ENCODE measurements around the gene TTC19.
"Not testable (repeated sequence)": the region's sequence is repeated elsewhere in the genome, so short reads cannot be mapped to it uniquely, and the experiment has no call there.

TTC19 gene

GRCh38 chr17:16050844-16051243 is 51.2 kb downstream of the TTC19 start:
- POLR2A ChIA-PET: no interaction called here
- no peak for DNase-seq (ENCODE audit: low read depth, low spot score)

GRCh38 chr17:16052486-16052885 is 52.9 kb downstream of the TTC19 start:
- POLR2A ChIA-PET: no interaction called here

More at GRCh38 chr17:16050844-16051243, 51.2 kb downstream of the TTC19 start:
- CTCF ChIA-PET: no interaction called here
- no peak overlapping the region for H3K4me3 ChIP-seq (ENCODE audit: low read depth, low read length)
- no peak for TF ChIP-seq CTCF (IDR thresholded peaks at IDR 0.05; ENCODE audit: insufficient read depth, low read length, missing control alignments)

GRCh38 chr17:16055139-16055538 is 55.5 kb downstream of the TTC19 start:
- DNase-seq (ENCODE audit: low read depth, low spot score); H3K4me3 ChIP-seq (ENCODE audit: low read depth, low read length); POLR2A ChIA-PET: not testable (repeated sequence)
- CTCF ChIA-PET: interaction anchor here (0.6 to 1.2 kb wide), 2 partner anchors 12 to 272 kb away, joined by 3 read pairs; no protein-coding TSS in a partner anchor

More at GRCh38 chr17:16052486-16052885, 52.9 kb downstream of the TTC19 start:
- CTCF ChIA-PET: no interaction called here
- DNase-seq (ENCODE audit: low read depth, low spot score): peak; percentile 31
- no peak overlapping the region for H3K4me3 ChIP-seq (ENCODE audit: low read depth, low read length)
- no peak for TF ChIP-seq CTCF (IDR thresholded peaks at IDR 0.05; ENCODE audit: insufficient read depth, low read length, missing control alignments)

- ChIA-PET CTCF (no interaction called here), POLR2A (no interaction called here)
- TF ChIP-seq CTCF (IDR thresholded peaks at IDR 0.05; ENCODE audit: insufficient read depth, low read length, missing control alignments): no peak
- H3K4me3 ChIP-seq (ENCODE audit: low read depth, low read length): no peak overlapping the region
- no peak for DNase-seq (ENCODE audit: low read depth, low spot score)
Observed at GRCh38 chr17:16061631-16062030, 62.0 kb downstream of the TTC19 start.

- H3K4me3 ChIP-seq (ENCODE audit: low read depth, low read length): no peak overlapping the region
- POLR2A ChIA-PET: no interaction called here
- no peak for DNase-seq (ENCODE audit: low read depth, low spot score)
- TF ChIP-seq CTCF (IDR thresholded peaks at IDR 0.05; ENCODE audit: insufficient read depth, low read length, missing control alignments): no peak
- CTCF ChIA-PET: interaction anchor here (1.0 kb wide), 1 partner anchor 52 kb away, joined by 3 read pairs; no protein-coding TSS in a partner anchor
Observed at GRCh38 chr17:16066125-16066524, 66.5 kb downstream of the TTC19 start.

- no peak for DNase-seq (ENCODE audit: low read depth, low spot score)
- POLR2A ChIA-PET: no interaction called here
- H3K4me3 ChIP-seq (ENCODE audit: low read depth, low read length): no peak overlapping the region
Observed at GRCh38 chr17:16068323-16068722, 68.7 kb downstream of the TTC19 start.

More at GRCh38 chr17:16068323-16068722, 68.7 kb downstream of the TTC19 start:
- TF ChIP-seq CTCF (IDR thresholded peaks at IDR 0.05; ENCODE audit: insufficient read depth, low read length, missing control alignments): no peak
- CTCF ChIA-PET: no interaction called here
